ENCODE results near the gene IP6K3.

The IP6K3 gene

GRCh38 chr6:33768644-33769120 is 22.0 kb upstream of the IP6K3 start:
- Histone ChIP-seq H3K9me3 (ENCODE audit: low read depth, low read length) (no peaks in the 10 kb centered on the region), H3K27ac (peak overlapping the region; percentile 100; the same call in 1 of the 2 replicates), H3K9ac (ENCODE audit: insufficient read length) (no peak overlapping the region), H3K36me3 (ENCODE audit: insufficient read depth, low read length) (peaks cover 12% of the 10 kb centered on the region), H3K4me3 (no peak overlapping the region)
- TF ChIP-seq EZH2 (IDR thresholded peaks at IDR 0.05) (no peak), FOXP2 (optimal IDR thresholded peaks at IDR 0.05; ENCODE audit: control extremely low read depth, extremely low read length, insufficient read depth) (peak; percentile 71)
- no peak for DNase-seq (ENCODE audit: low read depth, low spot score)

GRCh38 chr6:33766921-33767907 is 20.5 kb upstream of the IP6K3 start:
- Histone ChIP-seq H3K36me3 (ENCODE audit: insufficient read depth, low read length) (peaks cover 2% of the 10 kb centered on the region), H3K9me3 (ENCODE audit: low read depth, low read length) (no peaks in the 10 kb centered on the region), H3K27ac (no peak overlapping the region), H3K4me3 (no peak overlapping the region), H3K9ac (ENCODE audit: insufficient read length) (no peak overlapping the region)
- TF ChIP-seq POLR2AphosphoS5 (IDR thresholded peaks at IDR 0.05; ENCODE audit: borderline replicate concordance, low read depth, low read length) (no peak), EZH2 (IDR thresholded peaks at IDR 0.05) (no peak)
- DNase-seq (ENCODE audit: low read depth, low spot score) = no peak

- Histone ChIP-seq H3K27ac (no peak overlapping the region), H3K9ac (ENCODE audit: insufficient read length) (no peak overlapping the region), H3K9me3 (ENCODE audit: low read depth, low read length) (no peaks in the 10 kb centered on the region), H3K36me3 (ENCODE audit: insufficient read depth, low read length) (no peaks in the 10 kb centered on the region), H3K4me3 (no peak overlapping the region)
- no peak for DNase-seq (ENCODE audit: low read depth, low spot score)
- TF ChIP-seq FOXP2 (optimal IDR thresholded peaks at IDR 0.05; ENCODE audit: control extremely low read depth, extremely low read length, insufficient read depth) (no peak), EZH2 (IDR thresholded peaks at IDR 0.05) (no peak), POLR2AphosphoS5 (IDR thresholded peaks at IDR 0.05; ENCODE audit: borderline replicate concordance, low read depth, low read length) (no peak)
Measured at GRCh38 chr6:33765368-33765767, 18.7 kb upstream of the IP6K3 start.

GRCh38 chr6:33764036-33764435 is 17.3 kb upstream of the IP6K3 start:
- Histone ChIP-seq H3K27ac (no peak overlapping the region), H3K36me3 (ENCODE audit: insufficient read depth, low read length) (no peaks in the 10 kb centered on the region), H3K9me3 (ENCODE audit: low read depth, low read length) (no peaks in the 10 kb centered on the region), H3K9ac (ENCODE audit: insufficient read length) (no peak overlapping the region), H3K4me3 (no peak overlapping the region)
- TF ChIP-seq FOXP2 (optimal IDR thresholded peaks at IDR 0.05; ENCODE audit: control extremely low read depth, extremely low read length, insufficient read depth) (no peak), POLR2AphosphoS5 (IDR thresholded peaks at IDR 0.05; ENCODE audit: borderline replicate concordance, low read depth, low read length) (no peak), EZH2 (IDR thresholded peaks at IDR 0.05) (no peak)
- no peak for DNase-seq (ENCODE audit: low read depth, low spot score)

GRCh38 chr6:33763483-33763882 is 16.8 kb upstream of the IP6K3 start:
- no peak for DNase-seq (ENCODE audit: low read depth, low spot score)
- TF ChIP-seq FOXP2 (optimal IDR thresholded peaks at IDR 0.05; ENCODE audit: control extremely low read depth, extremely low read length, insufficient read depth) = no peak
- no peak for TF ChIP-seq EZH2 (IDR thresholded peaks at IDR 0.05)
- TF ChIP-seq POLR2AphosphoS5 (IDR thresholded peaks at IDR 0.05; ENCODE audit: borderline replicate concordance, low read depth, low read length) = no peak

GRCh38 chr6:33762713-33763112 is 16.0 kb upstream of the IP6K3 start:
- Histone ChIP-seq H3K4me3 (no peak overlapping the region), H3K27ac (no peak overlapping the region), H3K36me3 (ENCODE audit: insufficient read depth, low read length) (no peaks in the 10 kb centered on the region), H3K9me3 (ENCODE audit: low read depth, low read length) (no peaks in the 10 kb centered on the region), H3K9ac (ENCODE audit: insufficient read length) (no peak overlapping the region)
- no peak for DNase-seq (ENCODE audit: low read depth, low spot score)
- TF ChIP-seq FOXP2 (optimal IDR thresholded peaks at IDR 0.05; ENCODE audit: control extremely low read depth, extremely low read length, insufficient read depth) = no peak
- TF ChIP-seq EZH2 (IDR thresholded peaks at IDR 0.05) = no peak
- no peak for TF ChIP-seq POLR2AphosphoS5 (IDR thresholded peaks at IDR 0.05; ENCODE audit: borderline replicate concordance, low read depth, low read length)

More at GRCh38 chr6:33763483-33763882, 16.8 kb upstream of the IP6K3 start:
- Histone ChIP-seq H3K4me3 (no peak overlapping the region), H3K9ac (ENCODE audit: insufficient read length) (no peak overlapping the region), H3K27ac (no peak overlapping the region), H3K36me3 (ENCODE audit: insufficient read depth, low read length) (no peaks in the 10 kb centered on the region), H3K9me3 (ENCODE audit: low read depth, low read length) (no peaks in the 10 kb centered on the region)

- Histone ChIP-seq H3K9ac (ENCODE audit: insufficient read length) (no peak overlapping the region), H3K27ac (no peak overlapping the region), H3K36me3 (ENCODE audit: insufficient read depth, low read length) (no peaks in the 10 kb centered on the region), H3K4me3 (no peak overlapping the region), H3K9me3 (ENCODE audit: low read depth, low read length) (no peaks in the 10 kb centered on the region)
- no peak for DNase-seq (ENCODE audit: low read depth, low spot score)
- TF ChIP-seq EZH2 (IDR thresholded peaks at IDR 0.05) (no peak), POLR2AphosphoS5 (IDR thresholded peaks at IDR 0.05; ENCODE audit: borderline replicate concordance, low read depth, low read length) (no peak), FOXP2 (optimal IDR thresholded peaks at IDR 0.05; ENCODE audit: control extremely low read depth, extremely low read length, insufficient read depth) (no peak)
Measured at GRCh38 chr6:33761922-33762629, 15.4 kb upstream of the IP6K3 start.

- Histone ChIP-seq H3K9ac (ENCODE audit: insufficient read length) (no peak overlapping the region), H3K4me3 (no peak overlapping the region), H3K27ac (no peak overlapping the region), H3K9me3 (ENCODE audit: low read depth, low read length) (no peaks in the 10 kb centered on the region), H3K36me3 (ENCODE audit: insufficient read depth, low read length) (no peaks in the 10 kb centered on the region)
- TF ChIP-seq EZH2 (IDR thresholded peaks at IDR 0.05) (no peak), POLR2AphosphoS5 (IDR thresholded peaks at IDR 0.05; ENCODE audit: borderline replicate concordance, low read depth, low read length) (no peak), FOXP2 (optimal IDR thresholded peaks at IDR 0.05; ENCODE audit: control extremely low read depth, extremely low read length, insufficient read depth) (no peak)
- DNase-seq (ENCODE audit: low read depth, low spot score) = no peak
Measured at GRCh38 chr6:33761581-33761921, 14.8 kb upstream of the IP6K3 start.
